ENCODE measurements around the gene SIPA1L2.

DNA sequence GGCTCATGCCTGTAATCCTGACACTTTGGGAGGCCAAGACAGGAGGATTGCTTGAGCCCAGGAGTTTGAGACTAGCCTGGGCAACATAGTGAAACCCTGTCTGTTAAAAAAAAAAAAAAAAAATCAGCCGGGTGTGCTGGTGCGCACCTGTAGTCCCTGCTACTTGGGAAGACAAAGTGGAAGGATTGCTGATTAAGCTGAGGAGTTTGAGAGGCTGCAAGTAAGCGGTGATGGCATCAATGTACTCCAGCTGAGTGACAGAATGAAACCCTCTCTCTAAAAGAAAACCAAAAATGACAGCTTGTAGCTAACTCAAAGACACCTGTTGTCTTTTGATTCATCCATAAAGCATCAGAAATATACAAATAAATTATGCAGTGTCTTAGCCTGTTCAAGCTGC, 31.8 kb downstream of the SIPA1L2 start:
- TF ChIP-seq, protein P1, sequence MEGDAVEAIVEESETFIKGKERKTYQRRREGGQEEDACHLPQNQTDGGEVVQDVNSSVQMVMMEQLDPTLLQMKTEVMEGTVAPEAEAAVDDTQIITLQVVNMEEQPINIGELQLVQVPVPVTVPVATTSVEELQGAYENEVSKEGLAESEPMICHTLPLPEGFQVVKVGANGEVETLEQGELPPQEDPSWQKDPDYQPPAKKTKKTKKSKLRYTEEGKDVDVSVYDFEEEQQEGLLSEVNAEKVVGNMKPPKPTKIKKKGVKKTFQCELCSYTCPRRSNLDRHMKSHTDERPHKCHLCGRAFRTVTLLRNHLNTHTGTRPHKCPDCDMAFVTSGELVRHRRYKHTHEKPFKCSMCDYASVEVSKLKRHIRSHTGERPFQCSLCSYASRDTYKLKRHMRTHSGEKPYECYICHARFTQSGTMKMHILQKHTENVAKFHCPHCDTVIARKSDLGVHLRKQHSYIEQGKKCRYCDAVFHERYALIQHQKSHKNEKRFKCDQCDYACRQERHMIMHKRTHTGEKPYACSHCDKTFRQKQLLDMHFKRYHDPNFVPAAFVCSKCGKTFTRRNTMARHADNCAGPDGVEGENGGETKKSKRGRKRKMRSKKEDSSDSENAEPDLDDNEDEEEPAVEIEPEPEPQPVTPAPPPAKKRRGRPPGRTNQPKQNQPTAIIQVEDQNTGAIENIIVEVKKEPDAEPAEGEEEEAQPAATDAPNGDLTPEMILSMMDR (IDR thresholded peaks at IDR 0.05) = no peak
- no peak for TF ChIP-seq POLR2A (IDR thresholded peaks at IDR 0.05)

All from uterus (tissue), 2 donors.